Left ventricle myocardium inferior (tissue), 1 donor: ENCODE results near the gene BCO1. TPM values are rescaled to one million over a fixed set of nuclear protein-coding genes. Genes with fewer than 3 reads are reported as not detected.
A peak's percentile ranks its signal among the peaks of the same experiment; 100 is the strongest.

Experiments
- DNase-seq: peaks from one replicate; pipeline ENCODE4 v3.0.0-alpha.2; 2020
- H3K27ac ChIP-seq: fragments of 200-600 bp; replicated peaks from 2 replicates; pipeline ENCODE4 v1.8.0; 2021
- H3K27me3 ChIP-seq: fragments of 200-600 bp; 2 replicates; pipeline ENCODE4 v1.8.0; 2021; ENCODE audit warnings: low read depth
- H3K36me3 ChIP-seq: fragments of 200-600 bp; 2 replicates; pipeline ENCODE4 v1.8.0; 2021
- H3K4me1 ChIP-seq: fragments of 200-600 bp; 2 replicates; pipeline ENCODE4 v1.8.0; 2021
- H3K4me3 ChIP-seq: fragments of 200-600 bp; 2 replicates; pipeline ENCODE4 v1.8.0; 2021; ENCODE audit warnings: mild to moderate bottlenecking, moderate library complexity
- H3K9me3 ChIP-seq: fragments of 200-600 bp; replicated peaks from 2 replicates; pipeline ENCODE4 v1.8.0; 2021
- intact Hi-C: fragments of 100-400 bp; cut with micrococcal nuclease; formaldehyde crosslinking; loops from one replicate; pipeline ENCODE4 v1.11.0; 2022
- total RNA-seq: library from RNA; stranded (reverse); fragmentation: NEBNext Ultra II Directional; extraction: Animal tissue kit (Norgen Biotek cat#: 25700); gene quantifications from one replicate; pipeline ENCODE4 v1.2.1, GENCODE V29; 2021
- TF ChIP-seq, protein P1 (sequence below): fragments of 200-600 bp; IDR thresholded peaks from 2 replicates; pipeline ENCODE4 v1.8.0; 2021; ENCODE audit warnings: antibody characterized with exemption, mild to moderate bottlenecking, borderline replicate concordance
- donor health status: DM: no; HTN: yes; CAD: no; lungs with severe emphysema.

The BCO1 gene
- total RNA-seq, 1 donor from 2014 or later = not detected

- Histone ChIP-seq H3K27ac (peak overlapping the region; percentile 65), H3K4me1 (peaks cover 22% of the 10 kb centered on the region)
- intact Hi-C loops = no loop called here
These were observed 28.2 kb downstream of the BCO1 start for GRCh38 chr16:81266680-81267095.

DNA sequence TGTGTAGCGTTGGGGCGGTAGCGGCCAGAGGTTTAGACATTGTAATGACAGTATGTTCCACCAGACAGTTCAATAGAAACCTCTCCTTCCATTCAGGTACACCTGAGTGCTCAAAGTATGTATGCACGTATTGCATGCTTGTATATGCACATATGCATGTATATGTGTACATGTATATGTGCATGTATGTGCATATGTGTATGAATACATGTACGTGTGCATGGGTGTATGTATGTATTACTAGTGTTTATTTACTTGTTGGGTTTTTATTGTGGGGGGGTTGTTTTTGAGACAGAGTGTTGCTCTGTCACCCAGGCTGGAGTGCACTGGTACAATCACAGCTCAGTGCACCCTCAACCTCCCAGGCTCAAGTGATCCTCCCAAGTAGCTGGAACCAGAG, 30.0 kb downstream of the BCO1 start:
- Histone ChIP-seq H3K4me3 (no peak overlapping the region), H3K36me3 (no peaks in the 10 kb centered on the region), H3K4me1 (peaks cover 22% of the 10 kb centered on the region), H3K9me3 (no peaks in the 10 kb centered on the region), H3K27me3 (no peaks in the 10 kb centered on the region), H3K27ac (no peak overlapping the region)
- intact Hi-C loops = no loop called here
- no peak for DNase-seq
- TF ChIP-seq, protein P1, sequence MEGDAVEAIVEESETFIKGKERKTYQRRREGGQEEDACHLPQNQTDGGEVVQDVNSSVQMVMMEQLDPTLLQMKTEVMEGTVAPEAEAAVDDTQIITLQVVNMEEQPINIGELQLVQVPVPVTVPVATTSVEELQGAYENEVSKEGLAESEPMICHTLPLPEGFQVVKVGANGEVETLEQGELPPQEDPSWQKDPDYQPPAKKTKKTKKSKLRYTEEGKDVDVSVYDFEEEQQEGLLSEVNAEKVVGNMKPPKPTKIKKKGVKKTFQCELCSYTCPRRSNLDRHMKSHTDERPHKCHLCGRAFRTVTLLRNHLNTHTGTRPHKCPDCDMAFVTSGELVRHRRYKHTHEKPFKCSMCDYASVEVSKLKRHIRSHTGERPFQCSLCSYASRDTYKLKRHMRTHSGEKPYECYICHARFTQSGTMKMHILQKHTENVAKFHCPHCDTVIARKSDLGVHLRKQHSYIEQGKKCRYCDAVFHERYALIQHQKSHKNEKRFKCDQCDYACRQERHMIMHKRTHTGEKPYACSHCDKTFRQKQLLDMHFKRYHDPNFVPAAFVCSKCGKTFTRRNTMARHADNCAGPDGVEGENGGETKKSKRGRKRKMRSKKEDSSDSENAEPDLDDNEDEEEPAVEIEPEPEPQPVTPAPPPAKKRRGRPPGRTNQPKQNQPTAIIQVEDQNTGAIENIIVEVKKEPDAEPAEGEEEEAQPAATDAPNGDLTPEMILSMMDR = no peak

More at GRCh38 chr16:81266680-81267095, 28.2 kb downstream of the BCO1 start:
- Histone ChIP-seq H3K27me3 (no peaks in the 10 kb centered on the region), H3K9me3 (no peaks in the 10 kb centered on the region), H3K4me3 (no peak overlapping the region), H3K36me3 (no peaks in the 10 kb centered on the region)
- DNase-seq = no peak
- TF ChIP-seq, protein P1 = no peak

GRCh38 chr16:81273223-81273950, 34.9 kb downstream of the BCO1 start:
- intact Hi-C loops = no loop called here
- Histone ChIP-seq H3K9me3 (no peaks in the 10 kb centered on the region), H3K4me3 (no peak overlapping the region), H3K27ac (no peak overlapping the region), H3K27me3 (no peaks in the 10 kb centered on the region), H3K36me3 (no peaks in the 10 kb centered on the region), H3K4me1 (no peaks in the 10 kb centered on the region)
- TF ChIP-seq, protein P1 = no peak
- DNase-seq = no peak

DNA sequence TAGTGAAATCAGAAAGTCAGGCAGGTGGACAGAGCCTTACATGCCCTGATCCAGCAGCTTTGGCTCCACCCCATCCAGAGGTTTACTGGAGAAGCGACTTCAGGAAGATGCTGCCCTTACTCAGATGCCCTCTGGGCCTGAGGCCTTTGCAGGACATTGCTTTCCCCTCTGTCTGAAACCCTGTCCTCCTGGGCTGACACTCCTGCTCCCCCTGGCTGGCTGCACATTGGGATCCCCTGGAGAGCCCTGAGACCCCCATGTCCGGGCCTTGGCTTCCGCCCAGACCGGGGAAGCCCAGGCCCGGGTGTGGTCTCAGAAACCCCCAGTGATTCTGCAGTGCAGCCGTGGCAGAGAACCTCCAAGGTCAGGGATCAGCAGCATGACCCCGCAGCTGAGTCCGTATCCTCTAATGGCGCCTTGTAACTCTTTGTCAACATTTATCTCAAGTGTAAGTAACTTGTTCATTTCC, 36.6 kb downstream of the BCO1 start:
- TF ChIP-seq, protein P1 = no peak
- Histone ChIP-seq H3K27me3 (no peaks in the 10 kb centered on the region), H3K4me1 (no peaks in the 10 kb centered on the region), H3K27ac (no peak overlapping the region), H3K4me3 (no peak overlapping the region), H3K9me3 (no peaks in the 10 kb centered on the region), H3K36me3 (no peaks in the 10 kb centered on the region)
- intact Hi-C loops = no loop called here
- DNase-seq = no peak

DNA sequence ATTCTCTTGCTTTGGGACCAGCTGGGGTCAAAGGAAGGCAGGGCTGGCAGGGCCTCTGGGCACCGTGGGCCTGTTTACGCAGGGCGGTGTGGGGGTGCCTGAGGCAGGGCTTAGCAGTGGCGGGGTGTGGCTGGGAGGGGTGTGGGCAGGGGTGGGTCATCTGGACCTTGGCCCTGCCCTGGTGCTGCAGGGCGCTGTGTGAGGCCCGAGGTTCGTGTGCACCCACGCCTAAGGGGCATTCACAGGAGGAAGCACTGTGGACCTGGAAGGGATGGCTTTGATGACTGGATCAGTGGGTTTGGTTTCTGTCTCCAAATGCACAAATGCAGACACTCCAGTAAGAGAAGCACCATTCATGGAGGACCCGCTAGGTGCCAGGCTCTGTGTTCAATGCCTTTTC, 37.3 kb downstream of the BCO1 start:
- Histone ChIP-seq H3K27me3 (no peaks in the 10 kb centered on the region), H3K4me3 (no peak overlapping the region), H3K36me3 (no peaks in the 10 kb centered on the region), H3K9me3 (no peaks in the 10 kb centered on the region), H3K27ac (no peak overlapping the region), H3K4me1 (no peaks in the 10 kb centered on the region)
- DNase-seq = no peak
- intact Hi-C loops = no loop called here
- TF ChIP-seq, protein P1 = no peak
